NCI-H146 treated with DMSO at 0.1 percent for 48 hours (cell line): ENCODE results near the gene MRPS22.

ENCODE experiments used
- DNase-seq: peaks from one replicate; lab custom pipeline; 2025; ENCODE audit not compliant: unreplicated experiment; lab: John Stamatoyannopoulos, UW

The MRPS22 gene

GRCh38 chr3:139311557-139311956 lies 32.3 kb upstream of the MRPS22 start:
- no peak for DNase-seq

DNA sequence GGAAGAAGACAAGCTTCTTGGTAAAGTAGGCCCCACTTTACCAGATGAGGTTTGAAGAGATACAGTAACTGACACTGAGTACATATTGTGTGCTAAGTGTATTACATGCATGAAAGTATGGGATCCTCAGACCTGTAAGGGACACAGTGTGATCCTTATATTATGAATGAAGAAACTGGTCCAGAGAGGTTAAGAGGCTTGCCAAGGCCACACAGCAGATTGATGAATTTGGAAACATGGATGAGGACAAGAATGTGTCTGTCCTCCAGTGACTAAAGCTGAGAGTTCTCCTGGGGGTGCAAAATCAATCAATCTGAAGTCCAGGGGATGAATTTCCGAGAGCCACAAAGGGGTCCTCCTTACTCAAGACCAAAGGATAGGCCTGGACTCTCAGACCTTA lies 31.4 kb upstream of the MRPS22 start:
- DNase-seq: no peak

DNA sequence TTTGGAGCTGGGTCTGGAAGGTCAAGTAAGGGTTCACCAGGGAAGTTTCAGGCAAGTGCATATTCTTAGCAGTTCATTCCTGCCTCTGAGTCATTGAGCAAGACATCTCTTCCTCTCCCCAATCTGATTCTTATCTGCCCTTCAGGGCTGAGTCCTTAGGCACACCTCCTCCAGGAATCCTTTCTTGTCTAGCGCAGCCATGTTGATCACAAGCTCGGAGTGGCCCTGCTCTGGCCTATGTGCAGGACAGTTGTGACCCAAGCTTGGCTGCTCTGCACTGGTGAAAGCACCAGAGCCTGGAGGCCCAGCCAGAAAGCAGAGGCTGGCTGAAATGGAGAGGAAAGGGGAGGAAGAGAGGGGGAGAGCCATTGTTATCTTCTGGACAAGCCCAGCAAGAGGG lies 30.9 kb upstream of the MRPS22 start:
- no peak for DNase-seq

DNA sequence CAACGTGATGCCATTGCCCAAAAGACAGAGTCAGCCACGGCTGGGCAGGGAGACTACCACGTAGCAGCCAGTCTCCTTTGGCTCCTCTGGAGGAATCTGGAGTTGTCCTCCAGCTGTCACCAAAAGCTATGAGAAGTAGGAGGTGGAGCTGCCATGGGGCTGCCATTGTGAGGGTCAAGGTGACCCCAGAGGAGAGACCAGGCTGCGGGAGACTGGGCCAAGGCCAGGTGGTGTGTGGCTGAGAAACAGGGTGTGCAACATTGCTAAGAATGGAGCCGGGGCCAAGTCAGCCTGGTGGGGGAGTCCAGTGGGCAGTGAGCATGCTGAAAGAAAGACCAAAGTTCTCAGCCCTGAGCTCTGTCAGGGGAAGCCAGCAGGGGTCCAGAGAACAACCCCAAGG lies 29.9 kb upstream of the MRPS22 start:
- no peak for DNase-seq

DNA sequence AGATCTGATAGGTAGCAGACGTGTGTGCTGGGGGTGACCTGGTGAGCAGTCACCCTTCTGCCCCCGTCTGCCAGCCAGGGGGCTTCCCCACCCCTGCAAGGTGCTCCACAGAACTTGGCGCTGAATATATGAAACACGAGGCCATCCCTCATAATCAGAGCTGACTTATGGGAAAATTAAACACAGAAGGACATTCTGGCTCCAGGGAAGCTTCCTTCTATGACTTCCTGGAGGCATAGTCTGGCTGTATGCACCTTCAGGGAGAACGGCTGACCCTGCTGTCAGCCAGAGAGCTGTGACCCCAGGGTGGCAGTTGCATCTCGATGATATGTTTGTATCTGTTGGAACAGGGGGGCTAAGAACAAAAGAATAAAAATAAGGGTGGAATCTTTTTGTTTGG lies 26.6 kb upstream of the MRPS22 start:
- no peak for DNase-seq

- no peak for DNase-seq
Observed at GRCh38 chr3:139317660-139318430, 26.0 kb upstream of the MRPS22 start.

DNA sequence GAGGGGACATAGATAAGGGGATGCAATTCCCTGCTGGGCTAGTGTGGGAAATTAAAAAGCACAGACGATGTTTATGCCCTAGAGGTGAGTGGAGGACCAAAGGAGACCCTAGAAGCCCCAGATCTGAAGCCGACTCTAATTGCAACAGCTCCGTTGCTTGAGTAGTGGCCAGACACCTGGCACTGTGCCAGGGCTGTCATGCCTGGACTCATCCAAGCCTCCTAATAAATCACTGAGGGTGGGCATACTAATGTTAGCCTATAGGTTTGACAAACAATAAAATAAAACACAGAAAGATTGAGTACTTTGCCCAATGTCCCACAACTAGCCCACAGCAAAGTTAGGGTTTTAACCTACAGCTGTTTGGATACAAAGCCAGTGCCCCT lies 25.4 kb upstream of the MRPS22 start:
- DNase-seq: peak; percentile 33

DNA sequence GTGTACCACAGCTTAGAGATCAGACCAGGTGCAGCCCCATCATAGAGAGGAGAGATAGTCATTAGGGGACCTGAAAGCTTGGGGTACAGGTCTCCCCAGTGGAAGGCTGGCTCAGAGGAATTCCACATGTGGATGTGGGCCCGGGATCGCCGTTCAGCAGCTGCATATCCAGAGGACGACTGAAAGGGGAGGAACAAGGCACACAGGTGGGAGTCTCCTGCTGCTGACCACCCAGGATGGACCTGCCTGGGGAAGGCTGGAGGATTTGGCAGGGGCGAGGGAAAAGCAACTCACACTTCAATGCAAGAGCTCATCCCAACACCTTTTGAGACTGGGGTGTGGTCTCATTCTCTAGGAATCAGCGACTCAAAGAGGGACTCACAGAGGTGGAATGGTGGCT lies 25.0 kb upstream of the MRPS22 start:
- DNase-seq: no peak

GRCh38 chr3:139319428-139320402 lies 24.1 kb upstream of the MRPS22 start:
- no peak for DNase-seq

DNA sequence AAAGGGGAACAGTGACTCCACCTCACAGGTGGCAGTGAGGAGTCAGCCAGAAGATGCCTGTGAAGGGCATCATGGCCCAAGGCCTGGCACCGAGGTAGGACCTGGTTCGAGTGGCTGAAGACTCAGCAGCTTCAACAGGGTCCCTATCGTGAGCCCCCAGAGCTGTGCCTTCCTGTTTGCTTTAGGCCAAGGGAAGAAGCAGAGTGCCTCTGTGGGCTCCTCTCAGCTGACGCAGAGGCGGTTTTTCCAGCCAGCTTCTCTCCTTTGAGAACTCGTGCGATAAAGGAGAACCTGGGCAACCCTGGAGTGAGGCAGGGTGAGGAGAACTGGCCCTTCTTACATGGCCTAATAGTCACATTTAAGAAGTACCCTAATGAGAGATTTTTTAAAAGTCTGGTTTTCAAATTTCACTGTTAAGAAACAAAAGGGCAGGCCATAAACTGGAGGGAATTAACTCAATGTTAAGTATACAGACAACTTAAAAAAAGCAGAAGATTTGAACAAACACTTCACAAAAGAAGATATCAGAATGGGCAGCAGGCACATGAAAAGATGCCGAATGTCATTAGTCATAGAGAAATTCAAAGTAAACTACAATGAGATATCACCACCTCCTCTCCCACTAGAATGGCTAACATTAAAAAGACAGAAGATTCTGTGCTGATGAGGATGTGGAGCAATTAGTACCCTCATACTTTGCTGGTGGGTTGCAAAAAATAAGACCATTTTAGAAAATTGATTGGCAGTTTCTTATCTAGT lies 23.1 kb upstream of the MRPS22 start:
- no peak for DNase-seq

GRCh38 chr3:139322346-139322745 lies 21.5 kb upstream of the MRPS22 start:
- DNase-seq: no peak

DNA sequence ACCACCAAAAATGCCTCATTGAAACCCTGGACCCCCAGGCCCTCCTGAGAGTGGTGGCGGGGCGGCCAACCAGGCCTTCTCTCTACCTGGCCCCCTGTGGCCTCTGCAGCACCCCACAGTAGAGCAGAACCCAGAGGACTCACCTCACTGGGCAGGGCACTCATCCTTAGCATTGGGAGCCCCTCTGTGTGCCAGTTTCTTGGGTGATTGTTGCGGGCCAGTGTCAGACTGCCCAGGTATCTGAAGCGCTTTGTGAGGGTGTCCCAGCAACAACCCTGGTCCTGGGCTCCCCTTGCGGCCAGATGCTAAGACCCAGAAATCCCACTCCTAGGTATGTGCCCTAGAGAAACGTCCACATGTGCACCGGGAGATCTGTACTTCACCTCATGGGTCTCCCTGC lies 20.7 kb upstream of the MRPS22 start:
- no peak for DNase-seq

DNA sequence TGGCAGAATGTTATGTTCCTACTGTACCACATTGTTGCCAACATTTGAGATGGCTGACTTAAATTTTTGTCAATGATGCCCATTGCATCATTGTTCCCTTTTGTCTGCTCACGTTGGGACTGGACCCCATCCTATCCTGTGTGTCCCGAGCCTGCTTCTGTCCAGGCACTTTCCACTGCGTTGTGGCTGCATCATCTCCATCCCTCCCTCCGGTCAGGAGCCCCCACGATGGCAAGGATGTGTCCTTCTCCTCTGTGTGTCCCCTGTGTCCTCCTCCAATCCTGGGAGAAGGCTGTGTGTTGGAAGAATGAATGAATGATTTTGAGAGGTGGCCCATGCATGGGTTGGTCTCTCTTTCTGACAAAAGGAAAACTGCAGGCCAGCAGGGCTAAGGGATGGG lies 19.4 kb upstream of the MRPS22 start:
- DNase-seq: no peak

- no peak for DNase-seq
Observed at GRCh38 chr3:139325551-139325950, 18.3 kb upstream of the MRPS22 start.

GRCh38 chr3:139326131-139326530 lies 17.7 kb upstream of the MRPS22 start:
- DNase-seq: no peak

DNA sequence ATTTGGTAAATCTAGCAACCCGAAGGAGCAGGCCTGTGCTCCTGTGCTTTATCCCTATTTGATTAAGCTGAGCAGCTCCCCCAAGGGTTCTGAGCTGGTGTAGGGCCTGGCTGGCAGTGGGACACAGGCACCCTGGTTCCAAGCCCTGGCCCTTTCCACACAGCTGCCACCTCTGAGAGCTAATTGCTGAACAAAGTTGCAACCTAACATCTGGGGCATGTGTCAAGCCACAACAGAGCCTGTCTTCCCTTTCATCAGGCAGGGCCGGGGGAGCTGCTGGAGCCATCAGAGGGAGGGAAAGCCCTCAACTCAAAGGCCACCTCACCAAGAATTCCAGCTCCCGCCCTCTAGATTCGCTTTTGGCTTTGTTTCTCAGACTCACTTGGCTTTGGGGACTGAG lies 17.1 kb upstream of the MRPS22 start:
- DNase-seq: no peak

DNA sequence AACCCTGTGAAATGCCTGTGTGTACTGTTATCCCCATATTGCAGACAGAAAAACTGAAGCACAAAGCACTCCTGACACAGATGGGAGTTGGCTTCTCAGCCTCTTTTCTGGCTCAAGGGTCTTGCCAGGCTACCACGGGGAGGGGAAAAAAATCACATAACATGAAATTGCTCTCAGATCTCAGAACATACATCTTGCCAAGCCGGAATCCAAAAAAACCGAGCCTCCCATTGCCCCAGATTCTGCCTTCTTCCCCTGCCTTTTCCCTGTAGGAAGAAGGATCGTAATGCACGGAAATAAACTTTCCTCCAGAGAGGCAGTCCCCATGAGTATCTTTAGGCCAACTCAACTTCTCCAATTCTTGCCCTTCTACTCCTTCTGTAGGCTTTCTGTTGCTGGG lies 16.6 kb upstream of the MRPS22 start:
- DNase-seq: no peak

GRCh38 chr3:139327861-139328260 lies 16.0 kb upstream of the MRPS22 start:
- DNase-seq: no peak

DNA sequence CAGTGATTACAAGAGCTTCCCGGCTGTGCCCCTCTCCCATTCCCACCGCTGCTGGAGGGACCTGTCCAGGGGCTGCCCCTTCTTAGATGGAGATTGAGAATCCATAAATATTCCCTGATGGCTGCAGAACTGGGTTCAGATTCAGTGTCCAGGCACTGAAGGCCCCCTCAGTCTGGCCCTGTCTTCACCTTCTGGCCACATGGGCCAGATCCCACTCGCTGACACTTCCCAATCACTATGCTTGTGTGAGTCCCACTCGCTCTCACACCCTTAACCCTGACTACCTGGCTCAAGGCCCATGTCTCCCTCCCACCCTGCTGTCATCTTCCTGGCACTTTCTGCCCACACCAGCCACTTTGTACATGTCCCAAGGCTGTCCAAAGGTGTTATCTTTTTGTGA lies 15.5 kb upstream of the MRPS22 start:
- DNase-seq: no peak

GRCh38 chr3:139329364-139329850 lies 14.4 kb upstream of the MRPS22 start:
- DNase-seq: peak; percentile 73

- DNase-seq: no peak
Observed at GRCh38 chr3:139332092-139332491, 11.7 kb upstream of the MRPS22 start.
